HEK293 (cell line): ENCODE data around the gene PROM2.

ENCODE experiments used
- TCF7L2 ChIP-seq: IDR thresholded peaks from 2 replicates; pipeline ENCODE4 v1.6.1; 2011; ENCODE audit warnings: low read depth, mild to moderate bottlenecking, inconsistent platforms, low read length, moderate library complexity, borderline replicate concordance
- ZNF777 ChIP-seq: fragments of 450-650 bp; formaldehyde crosslinking; IDR thresholded peaks from 2 replicates; pipeline ENCODE4 v1.5.1; 2017; ENCODE audit warnings: missing biosample characterization, missing genetic modification characterization, borderline replicate concordance
- TF ChIP-seq, protein P1 (sequence below): fragments of 450-650 bp; formaldehyde crosslinking; IDR thresholded peaks from 2 replicates; pipeline ENCODE4 v1.5.1; 2016; ENCODE audit warnings: missing biosample characterization, missing genetic modification characterization
- TF ChIP-seq, protein P2 (sequence below): fragments of 450-650 bp; formaldehyde crosslinking; IDR thresholded peaks from 2 replicates; pipeline ENCODE4 v1.5.1; 2016; ENCODE audit warnings: missing biosample characterization, missing genetic modification characterization, low read depth
- TF ChIP-seq, protein P3 (sequence below): fragments of 450-650 bp; formaldehyde crosslinking; IDR thresholded peaks from 2 replicates; pipeline ENCODE4 v1.5.1; 2016; ENCODE audit warnings: missing biosample characterization, missing genetic modification characterization

DNA sequence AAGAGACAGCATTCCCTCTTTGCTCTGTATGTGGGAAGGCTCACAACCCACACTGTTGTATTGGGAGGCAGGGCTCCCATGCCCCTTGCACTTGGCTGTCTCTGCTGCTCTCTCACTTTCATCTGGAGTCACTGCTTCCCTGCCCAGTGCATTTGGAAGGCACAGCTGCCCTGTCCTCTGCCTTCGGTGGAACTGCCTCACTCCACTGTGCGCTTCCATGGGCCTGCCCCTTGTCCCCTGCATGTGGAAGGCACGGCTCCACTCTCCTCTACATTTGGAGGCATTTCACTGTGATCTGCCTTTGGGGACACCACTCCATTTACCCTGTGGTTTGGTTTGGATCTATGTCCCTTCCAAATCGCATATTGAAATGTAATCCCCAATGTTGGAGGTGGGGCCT lies 9.1 kb upstream of the PROM2 start:
- TF ChIP-seq, protein P1, sequence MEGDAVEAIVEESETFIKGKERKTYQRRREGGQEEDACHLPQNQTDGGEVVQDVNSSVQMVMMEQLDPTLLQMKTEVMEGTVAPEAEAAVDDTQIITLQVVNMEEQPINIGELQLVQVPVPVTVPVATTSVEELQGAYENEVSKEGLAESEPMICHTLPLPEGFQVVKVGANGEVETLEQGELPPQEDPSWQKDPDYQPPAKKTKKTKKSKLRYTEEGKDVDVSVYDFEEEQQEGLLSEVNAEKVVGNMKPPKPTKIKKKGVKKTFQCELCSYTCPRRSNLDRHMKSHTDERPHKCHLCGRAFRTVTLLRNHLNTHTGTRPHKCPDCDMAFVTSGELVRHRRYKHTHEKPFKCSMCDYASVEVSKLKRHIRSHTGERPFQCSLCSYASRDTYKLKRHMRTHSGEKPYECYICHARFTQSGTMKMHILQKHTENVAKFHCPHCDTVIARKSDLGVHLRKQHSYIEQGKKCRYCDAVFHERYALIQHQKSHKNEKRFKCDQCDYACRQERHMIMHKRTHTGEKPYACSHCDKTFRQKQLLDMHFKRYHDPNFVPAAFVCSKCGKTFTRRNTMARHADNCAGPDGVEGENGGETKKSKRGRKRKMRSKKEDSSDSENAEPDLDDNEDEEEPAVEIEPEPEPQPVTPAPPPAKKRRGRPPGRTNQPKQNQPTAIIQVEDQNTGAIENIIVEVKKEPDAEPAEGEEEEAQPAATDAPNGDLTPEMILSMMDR (tag by site-specific recombination), result no peak
- TF ChIP-seq, protein P2, sequence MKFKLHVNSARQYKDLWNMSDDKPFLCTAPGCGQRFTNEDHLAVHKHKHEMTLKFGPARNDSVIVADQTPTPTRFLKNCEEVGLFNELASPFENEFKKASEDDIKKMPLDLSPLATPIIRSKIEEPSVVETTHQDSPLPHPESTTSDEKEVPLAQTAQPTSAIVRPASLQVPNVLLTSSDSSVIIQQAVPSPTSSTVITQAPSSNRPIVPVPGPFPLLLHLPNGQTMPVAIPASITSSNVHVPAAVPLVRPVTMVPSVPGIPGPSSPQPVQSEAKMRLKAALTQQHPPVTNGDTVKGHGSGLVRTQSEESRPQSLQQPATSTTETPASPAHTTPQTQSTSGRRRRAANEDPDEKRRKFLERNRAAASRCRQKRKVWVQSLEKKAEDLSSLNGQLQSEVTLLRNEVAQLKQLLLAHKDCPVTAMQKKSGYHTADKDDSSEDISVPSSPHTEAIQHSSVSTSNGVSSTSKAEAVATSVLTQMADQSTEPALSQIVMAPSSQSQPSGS (tag by site-specific recombination), result no peak
- TF ChIP-seq, protein P3, sequence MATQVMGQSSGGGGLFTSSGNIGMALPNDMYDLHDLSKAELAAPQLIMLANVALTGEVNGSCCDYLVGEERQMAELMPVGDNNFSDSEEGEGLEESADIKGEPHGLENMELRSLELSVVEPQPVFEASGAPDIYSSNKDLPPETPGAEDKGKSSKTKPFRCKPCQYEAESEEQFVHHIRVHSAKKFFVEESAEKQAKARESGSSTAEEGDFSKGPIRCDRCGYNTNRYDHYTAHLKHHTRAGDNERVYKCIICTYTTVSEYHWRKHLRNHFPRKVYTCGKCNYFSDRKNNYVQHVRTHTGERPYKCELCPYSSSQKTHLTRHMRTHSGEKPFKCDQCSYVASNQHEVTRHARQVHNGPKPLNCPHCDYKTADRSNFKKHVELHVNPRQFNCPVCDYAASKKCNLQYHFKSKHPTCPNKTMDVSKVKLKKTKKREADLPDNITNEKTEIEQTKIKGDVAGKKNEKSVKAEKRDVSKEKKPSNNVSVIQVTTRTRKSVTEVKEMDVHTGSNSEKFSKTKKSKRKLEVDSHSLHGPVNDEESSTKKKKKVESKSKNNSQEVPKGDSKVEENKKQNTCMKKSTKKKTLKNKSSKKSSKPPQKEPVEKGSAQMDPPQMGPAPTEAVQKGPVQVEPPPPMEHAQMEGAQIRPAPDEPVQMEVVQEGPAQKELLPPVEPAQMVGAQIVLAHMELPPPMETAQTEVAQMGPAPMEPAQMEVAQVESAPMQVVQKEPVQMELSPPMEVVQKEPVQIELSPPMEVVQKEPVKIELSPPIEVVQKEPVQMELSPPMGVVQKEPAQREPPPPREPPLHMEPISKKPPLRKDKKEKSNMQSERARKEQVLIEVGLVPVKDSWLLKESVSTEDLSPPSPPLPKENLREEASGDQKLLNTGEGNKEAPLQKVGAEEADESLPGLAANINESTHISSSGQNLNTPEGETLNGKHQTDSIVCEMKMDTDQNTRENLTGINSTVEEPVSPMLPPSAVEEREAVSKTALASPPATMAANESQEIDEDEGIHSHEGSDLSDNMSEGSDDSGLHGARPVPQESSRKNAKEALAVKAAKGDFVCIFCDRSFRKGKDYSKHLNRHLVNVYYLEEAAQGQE (tag by site-specific recombination), result no peak
- TF ChIP-seq TCF7L2 (no peak), ZNF777 (tag by site-specific recombination) (no peak)
